ENCODE results near the gene ABCA10.

Gene ABCA10

DNA sequence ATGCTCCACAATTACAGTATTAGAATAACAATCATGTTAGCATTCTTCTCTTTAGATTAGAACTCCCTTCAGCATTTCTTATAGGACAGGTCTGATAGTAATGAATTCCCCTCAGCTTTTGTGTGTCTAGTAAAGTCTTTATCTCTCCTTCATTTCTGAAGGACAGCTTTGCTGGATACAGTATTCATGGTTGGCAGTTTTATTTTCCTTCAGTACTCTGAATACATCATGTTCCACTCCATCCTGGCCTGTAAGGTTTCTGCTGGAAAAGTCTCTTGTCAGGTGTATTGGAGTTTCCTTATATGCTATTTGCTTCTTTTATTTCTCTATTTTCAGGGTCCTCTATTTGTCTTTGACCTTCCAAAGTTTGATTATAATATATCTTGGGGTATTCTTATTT is 4.0 kb upstream of the ABCA10 start:
- Histone ChIP-seq H3K27me3 (ENCODE audit: control insufficient read depth, insufficient read depth, low read length) (no peaks in the 10 kb centered on the region), H3K4me2 (ENCODE audit: low read length) (no peak overlapping the region), H3K4me3 (ENCODE audit: low read depth, low read length) (no peak overlapping the region), H3K27ac (no peak overlapping the region), H3K9ac (no peak overlapping the region), H3K4me1 (no peaks in the 10 kb centered on the region), H3K9me3 (ENCODE audit: control insufficient read depth, low read length) (no peaks in the 10 kb centered on the region), H3K79me2 (no peaks in the 10 kb centered on the region), H3K36me3 (ENCODE audit: control insufficient read depth, insufficient read depth, low read length) (no peaks in the 10 kb centered on the region), H2AFZ (no peak overlapping the region)
- TF ChIP-seq, protein P1, sequence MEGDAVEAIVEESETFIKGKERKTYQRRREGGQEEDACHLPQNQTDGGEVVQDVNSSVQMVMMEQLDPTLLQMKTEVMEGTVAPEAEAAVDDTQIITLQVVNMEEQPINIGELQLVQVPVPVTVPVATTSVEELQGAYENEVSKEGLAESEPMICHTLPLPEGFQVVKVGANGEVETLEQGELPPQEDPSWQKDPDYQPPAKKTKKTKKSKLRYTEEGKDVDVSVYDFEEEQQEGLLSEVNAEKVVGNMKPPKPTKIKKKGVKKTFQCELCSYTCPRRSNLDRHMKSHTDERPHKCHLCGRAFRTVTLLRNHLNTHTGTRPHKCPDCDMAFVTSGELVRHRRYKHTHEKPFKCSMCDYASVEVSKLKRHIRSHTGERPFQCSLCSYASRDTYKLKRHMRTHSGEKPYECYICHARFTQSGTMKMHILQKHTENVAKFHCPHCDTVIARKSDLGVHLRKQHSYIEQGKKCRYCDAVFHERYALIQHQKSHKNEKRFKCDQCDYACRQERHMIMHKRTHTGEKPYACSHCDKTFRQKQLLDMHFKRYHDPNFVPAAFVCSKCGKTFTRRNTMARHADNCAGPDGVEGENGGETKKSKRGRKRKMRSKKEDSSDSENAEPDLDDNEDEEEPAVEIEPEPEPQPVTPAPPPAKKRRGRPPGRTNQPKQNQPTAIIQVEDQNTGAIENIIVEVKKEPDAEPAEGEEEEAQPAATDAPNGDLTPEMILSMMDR (IDR thresholded peaks at IDR 0.05): no peak

- TF ChIP-seq, protein P1 (IDR thresholded peaks at IDR 0.05): no peak
- no peak overlapping the region for H3K4me2 ChIP-seq (ENCODE audit: low read length)
- no peaks in the 10 kb centered on the region for H3K4me1 ChIP-seq
- no peaks in the 10 kb centered on the region for H3K36me3 ChIP-seq (ENCODE audit: control insufficient read depth, insufficient read depth, low read length)
- no peak overlapping the region for H3K9ac ChIP-seq
- H3K27me3 ChIP-seq (ENCODE audit: control insufficient read depth, insufficient read depth, low read length): no peaks in the 10 kb centered on the region
- H2AFZ ChIP-seq: no peak overlapping the region
- no peaks in the 10 kb centered on the region for H3K79me2 ChIP-seq
- no peak overlapping the region for H3K4me3 ChIP-seq (ENCODE audit: low read depth, low read length)
- no peak overlapping the region for H3K27ac ChIP-seq
- no peaks in the 10 kb centered on the region for H3K9me3 ChIP-seq (ENCODE audit: control insufficient read depth, low read length)
Measured at GRCh38 chr17:69231521-69231920, 2.9 kb upstream of the ABCA10 start.

GRCh38 chr17:69230939-69231338 is 2.3 kb upstream of the ABCA10 start:
- H3K79me2 ChIP-seq: no peaks in the 10 kb centered on the region
- no peaks in the 10 kb centered on the region for H3K36me3 ChIP-seq (ENCODE audit: control insufficient read depth, insufficient read depth, low read length)
- H3K9me3 ChIP-seq (ENCODE audit: control insufficient read depth, low read length): no peaks in the 10 kb centered on the region
- no peak overlapping the region for H3K4me2 ChIP-seq (ENCODE audit: low read length)
- TF ChIP-seq, protein P1 (IDR thresholded peaks at IDR 0.05): no peak
- H3K4me1 ChIP-seq: no peaks in the 10 kb centered on the region
- no peak overlapping the region for H3K9ac ChIP-seq
- H3K27ac ChIP-seq: no peak overlapping the region
- no peaks in the 10 kb centered on the region for H3K27me3 ChIP-seq (ENCODE audit: control insufficient read depth, insufficient read depth, low read length)
- no peak overlapping the region for H2AFZ ChIP-seq
- no peak overlapping the region for H3K4me3 ChIP-seq (ENCODE audit: low read depth, low read length)

- H3K9me3 ChIP-seq (ENCODE audit: control insufficient read depth, low read length): no peaks in the 10 kb centered on the region
- no peak overlapping the region for H3K4me2 ChIP-seq (ENCODE audit: low read length)
- H3K79me2 ChIP-seq: no peaks in the 10 kb centered on the region
- H3K4me3 ChIP-seq (ENCODE audit: low read depth, low read length): no peak overlapping the region
- no peaks in the 10 kb centered on the region for H3K27me3 ChIP-seq (ENCODE audit: control insufficient read depth, insufficient read depth, low read length)
- TF ChIP-seq, protein P1 (IDR thresholded peaks at IDR 0.05): no peak
- H3K4me1 ChIP-seq: no peaks in the 10 kb centered on the region
- H2AFZ ChIP-seq: no peak overlapping the region
- no peak overlapping the region for H3K9ac ChIP-seq
- no peak overlapping the region for H3K27ac ChIP-seq
- no peaks in the 10 kb centered on the region for H3K36me3 ChIP-seq (ENCODE audit: control insufficient read depth, insufficient read depth, low read length)
Measured at GRCh38 chr17:69228018-69228417, 606 bp downstream of the ABCA10 start.

DNA sequence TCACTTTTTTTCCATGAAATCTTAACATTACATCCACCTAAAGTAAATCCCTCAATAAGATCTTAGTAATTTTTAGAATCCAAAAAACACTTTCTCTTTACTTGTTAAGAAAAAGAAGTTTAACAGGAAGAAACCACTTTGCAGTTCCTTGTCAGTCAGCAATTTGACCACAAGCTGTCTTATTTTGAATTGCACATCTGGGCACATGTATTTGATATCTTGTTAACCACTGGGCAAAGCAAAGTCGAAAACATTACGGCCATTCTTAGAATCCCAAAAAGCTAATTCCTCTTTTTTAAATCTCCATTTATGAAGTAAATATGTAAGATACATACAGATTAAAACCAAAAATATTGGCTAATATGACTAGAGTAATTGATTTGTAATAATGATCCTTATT is 1.1 kb downstream of the ABCA10 start:
- Histone ChIP-seq H3K9me3 (ENCODE audit: control insufficient read depth, low read length) (no peaks in the 10 kb centered on the region), H2AFZ (no peak overlapping the region), H3K4me3 (ENCODE audit: low read depth, low read length) (no peak overlapping the region), H3K79me2 (no peaks in the 10 kb centered on the region), H3K27me3 (ENCODE audit: control insufficient read depth, insufficient read depth, low read length) (no peaks in the 10 kb centered on the region), H3K4me2 (ENCODE audit: low read length) (no peak overlapping the region), H3K27ac (no peak overlapping the region), H3K9ac (no peak overlapping the region), H3K4me1 (no peaks in the 10 kb centered on the region), H3K36me3 (ENCODE audit: control insufficient read depth, insufficient read depth, low read length) (no peaks in the 10 kb centered on the region)
- TF ChIP-seq, protein P1 (IDR thresholded peaks at IDR 0.05): no peak

Measured in parathyroid adenoma (tissue), 2 donors.